Lower leg skin (tissue), 4 donors: ENCODE measurements around the gene RBFA. TPM values are rescaled to one million over a fixed set of nuclear protein-coding genes. Genes with fewer than 3 reads are reported as not detected.
A peak's percentile ranks its signal among the peaks of the same experiment; 100 is the strongest.

Experiments
- DNase-seq, 2 donors: peaks; one replicate each; pipeline ENCODE4 v3.0.0-alpha.2; 2019; ENCODE audit warnings: low spot score in 2 of 2
- H3K4me3 ChIP-seq: fragments of 200-600 bp; sonication (generic); 2 replicates; pipeline ENCODE4 v1.5.1; 2017; ENCODE audit warnings: mild to moderate bottlenecking, low read depth; ENCODE audit not compliant: poor library complexity, severe bottlenecking
- POLR2A ChIP-seq, 2 donors: fragments of 450-650 bp; IDR thresholded peaks; one replicate each; pipeline ENCODE4 v1.6.1; 2016 to 2017; ENCODE audit warnings: antibody characterized with exemption in 2 of 2, mild to moderate bottlenecking in 1 of 2, moderate library complexity in 1 of 2
- WGBS, 2 donors: methylation state at CpG; one replicate each; pipeline ENCODE4 v1.1.5; 2018; 5-methylcytosine and 5-hydroxymethylcytosine counted together
- intact Hi-C: fragments of 100-400 bp; cut with DNase I; formaldehyde crosslinking; loops from one replicate; pipeline ENCODE4 v1.15.0; 2023; ENCODE audit warnings: low total_unique reads
- total RNA-seq, 4 donors: library from RNA; depleted of rRNA; stranded (reverse); fragments of >200 nt; gene quantifications; one replicate each; pipeline ENCODE4 v1.1.0, GENCODE V29; 2016
- TF ChIP-seq, protein P1 (sequence below), 3 donors: fragments of 450-650 bp; IDR thresholded peaks; one replicate each; pipeline ENCODE4 v1.5.1; 2016; ENCODE audit warnings: antibody characterized with exemption in 3 of 3, mild to moderate bottlenecking in 3 of 3, moderate library complexity in 2 of 3

The RBFA gene
- total RNA-seq, 4 donors from 2014 or later = 30.8 to 43.5 (median 38.1) TPM

DNA sequence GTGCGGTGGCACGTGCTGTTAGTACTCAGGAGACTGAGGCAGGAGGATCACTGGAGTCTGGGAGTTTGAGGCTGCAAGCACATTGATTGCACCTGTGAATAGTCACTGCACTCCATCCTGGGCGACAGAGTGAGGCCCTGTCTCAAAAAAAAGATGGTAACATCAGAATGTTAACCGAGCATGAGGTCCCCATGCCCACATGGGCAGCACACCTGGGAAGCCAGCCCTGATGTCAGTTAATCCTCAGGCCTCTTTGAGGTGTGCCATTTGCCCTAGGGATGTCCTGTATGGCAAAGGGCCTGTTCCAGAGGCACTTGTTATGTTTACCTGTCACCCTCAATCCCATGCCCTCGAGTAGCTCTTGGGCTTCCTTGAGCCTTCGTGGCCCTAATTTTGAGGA is 16.6 kb downstream of the RBFA start:
- WGBS, 2 donors = 96 to 97% methylated on average over 6 of the region's 6 CpGs
- TF ChIP-seq POLR2A (IDR thresholded peaks at IDR 0.05) = no peak
- TF ChIP-seq, protein P1, sequence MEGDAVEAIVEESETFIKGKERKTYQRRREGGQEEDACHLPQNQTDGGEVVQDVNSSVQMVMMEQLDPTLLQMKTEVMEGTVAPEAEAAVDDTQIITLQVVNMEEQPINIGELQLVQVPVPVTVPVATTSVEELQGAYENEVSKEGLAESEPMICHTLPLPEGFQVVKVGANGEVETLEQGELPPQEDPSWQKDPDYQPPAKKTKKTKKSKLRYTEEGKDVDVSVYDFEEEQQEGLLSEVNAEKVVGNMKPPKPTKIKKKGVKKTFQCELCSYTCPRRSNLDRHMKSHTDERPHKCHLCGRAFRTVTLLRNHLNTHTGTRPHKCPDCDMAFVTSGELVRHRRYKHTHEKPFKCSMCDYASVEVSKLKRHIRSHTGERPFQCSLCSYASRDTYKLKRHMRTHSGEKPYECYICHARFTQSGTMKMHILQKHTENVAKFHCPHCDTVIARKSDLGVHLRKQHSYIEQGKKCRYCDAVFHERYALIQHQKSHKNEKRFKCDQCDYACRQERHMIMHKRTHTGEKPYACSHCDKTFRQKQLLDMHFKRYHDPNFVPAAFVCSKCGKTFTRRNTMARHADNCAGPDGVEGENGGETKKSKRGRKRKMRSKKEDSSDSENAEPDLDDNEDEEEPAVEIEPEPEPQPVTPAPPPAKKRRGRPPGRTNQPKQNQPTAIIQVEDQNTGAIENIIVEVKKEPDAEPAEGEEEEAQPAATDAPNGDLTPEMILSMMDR (IDR thresholded peaks at IDR 0.05) = no peak
- DNase-seq = no peak
- no peak overlapping the region for H3K4me3 ChIP-seq
- intact Hi-C loops = no loop called here

DNA sequence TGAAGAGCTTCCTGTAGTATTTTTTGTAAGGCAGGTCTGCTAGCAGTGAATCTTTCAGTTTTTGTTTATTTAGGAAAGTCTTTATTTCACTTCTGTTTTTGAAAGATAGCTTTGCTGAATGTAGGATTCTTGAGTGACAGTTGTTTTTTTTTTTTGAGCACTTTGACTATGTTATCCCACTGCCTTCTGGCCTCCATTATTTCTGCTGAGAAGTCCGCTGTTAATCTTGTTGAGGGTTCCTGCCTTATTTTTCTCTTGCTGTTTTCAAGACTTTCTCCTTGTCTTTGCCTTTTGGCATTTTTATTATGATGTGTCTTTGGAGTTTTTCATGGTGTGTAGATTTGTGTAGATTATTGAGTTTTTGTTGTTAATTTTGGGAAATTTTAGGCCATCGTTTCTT is 21.9 kb downstream of the RBFA start:
- intact Hi-C loops = no loop called here
- TF ChIP-seq, protein P1 (IDR thresholded peaks at IDR 0.05) = no peak
- no peak for TF ChIP-seq POLR2A (IDR thresholded peaks at IDR 0.05)
- 92 to 97% methylated on average over 2 of the region's 2 CpGs for WGBS, 2 donors
- no peak for DNase-seq
- no peak overlapping the region for H3K4me3 ChIP-seq

DNA sequence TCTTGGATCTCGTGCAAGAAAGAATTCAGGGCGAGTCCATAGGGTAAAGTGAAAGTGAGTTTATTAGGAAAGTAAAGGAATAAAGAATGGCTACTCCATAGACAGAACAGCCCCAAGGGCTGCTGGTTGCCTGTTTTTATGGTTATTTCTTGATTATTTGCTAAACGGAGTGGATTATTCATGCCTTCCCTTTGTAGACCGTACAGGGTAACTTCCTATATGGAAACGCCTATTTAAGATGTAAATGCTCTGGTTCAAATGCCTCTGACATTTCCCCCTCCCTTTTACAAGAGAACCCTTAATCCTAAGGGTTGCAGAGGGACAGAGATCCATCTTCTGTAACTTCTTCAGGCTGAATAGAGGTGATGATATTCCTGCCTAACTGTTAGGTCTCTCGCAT is 25.7 kb downstream of the RBFA start:
- WGBS, 2 donors = 88 to 90% methylated on average over 6 of the region's 6 CpGs
- intact Hi-C loops = no loop called here
- H3K4me3 ChIP-seq = no peak overlapping the region
- no peak for DNase-seq
- TF ChIP-seq POLR2A (IDR thresholded peaks at IDR 0.05) = no peak
- TF ChIP-seq, protein P1 (IDR thresholded peaks at IDR 0.05) = no peak

DNA sequence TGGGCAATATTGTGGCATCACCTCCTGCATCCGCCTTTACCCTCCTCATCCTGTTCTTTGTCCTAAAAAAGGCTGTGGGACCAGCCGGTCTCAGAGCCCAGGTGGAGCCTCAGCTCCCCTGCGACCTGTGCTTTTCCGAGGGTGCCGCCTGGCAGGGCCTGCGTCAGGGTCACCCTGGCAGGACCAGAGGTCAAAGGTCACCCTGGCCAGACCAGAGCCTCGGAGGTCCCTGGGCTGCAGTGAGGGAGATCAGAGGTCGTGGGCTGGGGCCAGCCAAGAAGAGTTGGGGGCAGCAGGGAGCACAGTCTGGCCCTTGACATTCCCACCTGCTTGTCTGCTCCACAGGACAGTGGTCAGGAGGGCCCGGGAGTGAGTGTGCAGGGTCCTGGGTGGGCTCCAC is 31.5 kb downstream of the RBFA start:
- intact Hi-C loops = no loop called here
- H3K4me3 ChIP-seq = no peak overlapping the region
- peak in 1 of 2 donors; percentile 31 for DNase-seq
- TF ChIP-seq POLR2A (IDR thresholded peaks at IDR 0.05) = no peak
- TF ChIP-seq, protein P1 (IDR thresholded peaks at IDR 0.05) = no peak
- WGBS, 2 donors = 85 to 91% methylated on average over 7 to 9 of the region's 9 CpGs

DNA sequence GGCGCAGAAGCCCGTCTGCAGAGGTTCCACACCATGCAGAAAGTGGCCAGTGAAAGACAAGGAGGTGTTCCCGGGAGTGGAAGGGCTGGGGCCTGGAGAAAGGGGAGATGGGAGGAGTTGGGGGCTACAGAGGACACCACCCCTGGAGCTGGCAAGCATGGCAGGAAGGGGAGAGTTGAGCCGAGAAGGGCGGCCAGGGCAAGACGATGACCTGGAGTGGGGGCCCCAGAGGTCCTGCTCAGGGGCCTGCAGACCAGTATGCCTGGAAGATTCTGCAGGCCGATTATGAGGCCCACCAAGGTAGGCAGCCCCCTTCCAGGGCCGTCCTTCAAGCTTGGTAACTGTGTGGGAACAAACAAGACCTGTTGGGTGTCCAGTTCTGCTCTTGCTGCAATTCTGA is 33.1 kb downstream of the RBFA start:
- peak in 1 of 2 donors; percentile 75 for DNase-seq
- intact Hi-C loops = no loop called here
- 86 to 96% methylated on average over 8 of the region's 8 CpGs for WGBS, 2 donors
- TF ChIP-seq POLR2A (IDR thresholded peaks at IDR 0.05) = no peak
- TF ChIP-seq, protein P1 (IDR thresholded peaks at IDR 0.05) = no peak
- H3K4me3 ChIP-seq = no peak overlapping the region

DNA sequence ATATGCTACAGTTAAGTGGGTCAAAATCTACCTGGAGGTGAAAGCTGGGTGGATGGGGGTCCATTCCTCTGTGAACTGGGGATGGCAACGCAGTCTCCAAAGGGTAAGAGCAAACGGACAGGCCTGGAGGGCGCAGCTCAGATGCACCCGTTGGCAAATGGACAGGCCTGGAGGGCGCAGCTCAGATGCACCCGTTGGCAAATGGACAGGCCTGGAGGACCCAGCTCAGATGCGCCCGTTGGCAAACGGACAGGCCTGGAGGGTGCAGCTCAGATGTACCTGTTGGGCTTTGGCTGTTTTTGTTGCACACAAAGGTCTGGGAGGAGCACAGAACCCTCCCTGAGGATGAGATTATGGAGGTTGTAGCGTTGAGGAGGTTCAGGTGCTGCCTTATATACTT is 33.7 kb downstream of the RBFA start:
- intact Hi-C loops = no loop called here
- WGBS, 2 donors = 62 to 68% methylated on average over 10 of the region's 10 CpGs
- no peak for DNase-seq
- TF ChIP-seq, protein P1 (IDR thresholded peaks at IDR 0.05) = no peak
- H3K4me3 ChIP-seq = no peak overlapping the region
